Panc1 (cell line): Measurements from ENCODE around the gene KRT5. TPM values are rescaled to one million over a fixed set of nuclear protein-coding genes. Genes with fewer than 3 reads are reported as not detected.

Experiments used
- ATAC-seq: fragments of 200-7000 bp; cut with Tn5 transposase; 2 replicates; pipeline ENCODE4 v1.9.1; 2020; ENCODE audit warnings: mild to moderate bottlenecking, moderate library complexity
- BruUV-seq: library from RNA; stranded (reverse); fragments of 400-500 nt; replicated peaks from 2 replicates; lab custom pipeline; 2021; lab: Mats Ljungman, UMichigan
- CTCF ChIA-PET: fragments of 300-600 bp; sonication (Branson Sonifier 250); formaldehyde crosslinking; loops from one replicate; lab custom pipeline; 2022; ENCODE audit warnings: antibody characterized with exemption; lab: Charles Lee
- POLR2A ChIA-PET: fragments of 300-600 bp; sonication (Branson Sonifier 250); formaldehyde crosslinking; loops from one replicate; lab custom pipeline; 2022; ENCODE audit warnings: antibody characterized with exemption; lab: Charles Lee
- DNase-seq: peaks from one replicate; pipeline ENCODE4 v3.0.0-alpha.2; 2010; ENCODE audit warnings: low read depth, low spot score
- H3K27ac ChIP-seq: 2 replicates; pipeline ENCODE4 v1.5.1; 2011; ENCODE audit warnings: mild to moderate bottlenecking, low read length, inconsistent platforms
- H3K27me3 ChIP-seq: fragments of 200-500 bp; sonication (Bioruptor generic); 2 replicates; pipeline ENCODE4 v1.6.0; 2014; ENCODE audit warnings: low read length, inconsistent platforms; ENCODE audit not compliant: control insufficient read depth, insufficient read depth
- H3K36me3 ChIP-seq: fragments of 200-500 bp; sonication (Bioruptor generic); 2 replicates; pipeline ENCODE4 v1.5.1; 2014; ENCODE audit warnings: inconsistent platforms, mild to moderate bottlenecking, low read length, moderate library complexity; ENCODE audit not compliant: control insufficient read depth, insufficient read depth
- H3K4me1 ChIP-seq: 2 replicates; pipeline ENCODE4 v1.5.1; 2011; ENCODE audit warnings: inconsistent platforms, mild to moderate bottlenecking, low read length, moderate library complexity; ENCODE audit not compliant: control insufficient read depth, insufficient read depth
- H3K4me3 ChIP-seq, 2 experiments: 2 replicates each; pipeline ENCODE4 v1.5.1; 2011 to 2012; ENCODE audit warnings: low read depth in 2 of 2, low read length in 2 of 2, mild to moderate bottlenecking in 2 of 2, inconsistent platforms in 1 of 2, moderate library complexity in 1 of 2
- H3K9me3 ChIP-seq: fragments of 200-500 bp; sonication (Bioruptor generic); 2 replicates; pipeline ENCODE4 v1.5.1; 2014; ENCODE audit warnings: low read depth, mild to moderate bottlenecking, inconsistent platforms, low read length, moderate library complexity; ENCODE audit not compliant: control insufficient read depth, insufficient read depth
- POLR2AphosphoS5 ChIP-seq: IDR thresholded peaks from 2 replicates; pipeline ENCODE4 v1.6.1; 2012; ENCODE audit warnings: mild to moderate bottlenecking, low read depth, low read length, moderate library complexity
- SIN3A ChIP-seq: IDR thresholded peaks from 2 replicates; pipeline ENCODE4 v1.6.1; 2012; ENCODE audit warnings: low read depth, mild to moderate bottlenecking, low read length, moderate library complexity, borderline replicate concordance; ENCODE audit not compliant: insufficient read depth
- TCF7L2 ChIP-seq: IDR thresholded peaks from 2 replicates; pipeline ENCODE4 v1.6.1; 2011; ENCODE audit warnings: mild to moderate bottlenecking, low read depth, low read length, inconsistent platforms
- in situ Hi-C: cut with HindIII; loops from 2 replicates; pipeline ENCODE4 v1.10.0; 2016; ENCODE audit warnings: low sequenced_read_pairs, low pct_unique_long_range_greater_than_20kb
- intact Hi-C: fragments of 100-400 bp; cut with micrococcal nuclease; formaldehyde crosslinking; loops from one replicate; pipeline ENCODE4 v1.10.0; 2022; ENCODE audit not compliant: unreplicated experiment
- total RNA-seq: library from RNA; stranded (reverse); gene quantifications from one replicate; pipeline ENCODE4 v1.2.1, GENCODE V29; 2021; ENCODE audit not compliant: unreplicated experiment
- TF ChIP-seq, protein P1 (sequence below), 2 experiments: IDR thresholded peaks; 2 replicates each; pipeline ENCODE4 v1.6.1; 2011 to 2012; ENCODE audit warnings: low read depth in 2 of 2, control low read depth in 1 of 2, low read length in 1 of 2, mild to moderate bottlenecking in 1 of 2, moderate library complexity in 1 of 2; ENCODE audit not compliant: insufficient read depth in 1 of 2
- TF ChIP-seq, protein P2 (sequence below): fragments of 450-650 bp; IDR thresholded peaks from 2 replicates; pipeline ENCODE4 v1.5.1; 2017; ENCODE audit warnings: mild to moderate bottlenecking

KRT5 gene
- total RNA-seq, 1 experiment from 2014 or later = not detected

DNA sequence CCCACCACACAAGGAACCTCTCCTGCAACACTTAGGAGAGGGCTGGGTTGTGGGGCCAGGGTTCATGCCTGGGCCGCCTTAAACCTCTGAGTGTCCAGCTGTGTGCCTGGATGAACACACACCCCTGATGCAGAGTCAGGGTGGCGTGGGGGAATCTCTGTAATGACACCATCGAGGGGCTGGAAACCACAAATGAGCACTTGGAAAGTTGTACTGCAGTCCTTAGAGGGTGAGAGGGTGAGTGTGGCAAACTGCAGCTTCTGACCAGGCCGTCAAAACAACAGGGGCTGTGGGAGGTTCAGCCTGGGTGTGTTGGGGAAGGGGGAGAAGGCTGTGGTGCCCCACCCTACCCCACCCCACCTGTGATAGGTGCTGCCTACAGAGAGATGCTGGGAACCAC, 12.4 kb upstream of the KRT5 start:
- Histone ChIP-seq H3K27me3 (no peaks in the 10 kb centered on the region), H3K36me3 (no peaks in the 10 kb centered on the region), H3K27ac (no peak overlapping the region), H3K4me3 (no peak overlapping the region), H3K9me3 (no peaks in the 10 kb centered on the region), H3K4me1 (no peaks in the 10 kb centered on the region)
- no peak for DNase-seq
- CTCF ChIA-PET = no interaction called here
- intact Hi-C loops = no loop called here
- ATAC-seq = no peak
- BruUV-seq = no TSS peak
- POLR2A ChIA-PET = no interaction called here
- TF ChIP-seq, protein P1, sequence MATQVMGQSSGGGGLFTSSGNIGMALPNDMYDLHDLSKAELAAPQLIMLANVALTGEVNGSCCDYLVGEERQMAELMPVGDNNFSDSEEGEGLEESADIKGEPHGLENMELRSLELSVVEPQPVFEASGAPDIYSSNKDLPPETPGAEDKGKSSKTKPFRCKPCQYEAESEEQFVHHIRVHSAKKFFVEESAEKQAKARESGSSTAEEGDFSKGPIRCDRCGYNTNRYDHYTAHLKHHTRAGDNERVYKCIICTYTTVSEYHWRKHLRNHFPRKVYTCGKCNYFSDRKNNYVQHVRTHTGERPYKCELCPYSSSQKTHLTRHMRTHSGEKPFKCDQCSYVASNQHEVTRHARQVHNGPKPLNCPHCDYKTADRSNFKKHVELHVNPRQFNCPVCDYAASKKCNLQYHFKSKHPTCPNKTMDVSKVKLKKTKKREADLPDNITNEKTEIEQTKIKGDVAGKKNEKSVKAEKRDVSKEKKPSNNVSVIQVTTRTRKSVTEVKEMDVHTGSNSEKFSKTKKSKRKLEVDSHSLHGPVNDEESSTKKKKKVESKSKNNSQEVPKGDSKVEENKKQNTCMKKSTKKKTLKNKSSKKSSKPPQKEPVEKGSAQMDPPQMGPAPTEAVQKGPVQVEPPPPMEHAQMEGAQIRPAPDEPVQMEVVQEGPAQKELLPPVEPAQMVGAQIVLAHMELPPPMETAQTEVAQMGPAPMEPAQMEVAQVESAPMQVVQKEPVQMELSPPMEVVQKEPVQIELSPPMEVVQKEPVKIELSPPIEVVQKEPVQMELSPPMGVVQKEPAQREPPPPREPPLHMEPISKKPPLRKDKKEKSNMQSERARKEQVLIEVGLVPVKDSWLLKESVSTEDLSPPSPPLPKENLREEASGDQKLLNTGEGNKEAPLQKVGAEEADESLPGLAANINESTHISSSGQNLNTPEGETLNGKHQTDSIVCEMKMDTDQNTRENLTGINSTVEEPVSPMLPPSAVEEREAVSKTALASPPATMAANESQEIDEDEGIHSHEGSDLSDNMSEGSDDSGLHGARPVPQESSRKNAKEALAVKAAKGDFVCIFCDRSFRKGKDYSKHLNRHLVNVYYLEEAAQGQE (IDR thresholded peaks at IDR 0.05; ENCODE audit: insufficient read depth in 1 of 2, low read depth in 2 of 2, low read length in 1 of 2) = no peak
- TF ChIP-seq, protein P2, sequence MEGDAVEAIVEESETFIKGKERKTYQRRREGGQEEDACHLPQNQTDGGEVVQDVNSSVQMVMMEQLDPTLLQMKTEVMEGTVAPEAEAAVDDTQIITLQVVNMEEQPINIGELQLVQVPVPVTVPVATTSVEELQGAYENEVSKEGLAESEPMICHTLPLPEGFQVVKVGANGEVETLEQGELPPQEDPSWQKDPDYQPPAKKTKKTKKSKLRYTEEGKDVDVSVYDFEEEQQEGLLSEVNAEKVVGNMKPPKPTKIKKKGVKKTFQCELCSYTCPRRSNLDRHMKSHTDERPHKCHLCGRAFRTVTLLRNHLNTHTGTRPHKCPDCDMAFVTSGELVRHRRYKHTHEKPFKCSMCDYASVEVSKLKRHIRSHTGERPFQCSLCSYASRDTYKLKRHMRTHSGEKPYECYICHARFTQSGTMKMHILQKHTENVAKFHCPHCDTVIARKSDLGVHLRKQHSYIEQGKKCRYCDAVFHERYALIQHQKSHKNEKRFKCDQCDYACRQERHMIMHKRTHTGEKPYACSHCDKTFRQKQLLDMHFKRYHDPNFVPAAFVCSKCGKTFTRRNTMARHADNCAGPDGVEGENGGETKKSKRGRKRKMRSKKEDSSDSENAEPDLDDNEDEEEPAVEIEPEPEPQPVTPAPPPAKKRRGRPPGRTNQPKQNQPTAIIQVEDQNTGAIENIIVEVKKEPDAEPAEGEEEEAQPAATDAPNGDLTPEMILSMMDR = no peak
- TF ChIP-seq SIN3A (no peak), TCF7L2 (no peak), POLR2AphosphoS5 (no peak)
- in situ Hi-C loops = no loop called here

DNA sequence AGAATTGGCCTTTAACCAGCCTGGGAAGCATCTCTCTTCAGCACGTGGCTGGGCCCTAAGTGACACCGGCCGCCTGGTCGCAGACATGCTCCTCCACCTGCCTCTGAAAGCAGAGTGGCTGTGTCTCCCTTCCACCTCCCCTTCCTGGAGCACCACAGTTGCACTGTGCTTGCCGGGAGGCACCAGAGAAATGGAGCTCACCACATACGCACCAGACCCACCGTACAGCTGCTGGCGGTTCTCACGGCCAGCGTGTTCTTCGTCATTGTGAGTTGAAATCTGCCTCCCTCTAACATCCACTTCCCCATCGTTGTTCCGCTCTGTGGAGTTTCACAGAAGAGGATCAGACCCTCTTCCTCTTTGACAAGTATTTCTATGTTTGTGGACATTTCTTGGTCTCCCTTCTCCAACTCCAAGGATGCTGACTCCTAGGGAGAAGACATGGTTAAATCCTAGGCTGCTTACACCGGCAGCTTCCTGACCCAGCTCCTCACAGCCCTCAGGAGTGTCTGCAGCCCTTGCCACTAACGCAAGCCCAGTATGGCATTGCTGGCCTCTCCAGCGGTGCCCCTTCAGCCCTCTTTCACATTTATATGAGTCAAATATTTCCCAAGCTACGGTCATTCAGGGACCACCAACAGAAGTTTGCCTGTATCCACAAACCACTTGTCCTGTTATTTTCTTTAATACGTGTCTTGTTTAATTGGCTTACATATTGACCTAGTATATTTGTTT, 11.5 kb upstream of the KRT5 start:
- no TSS peak for BruUV-seq
- CTCF ChIA-PET = interaction anchor here (1.3 kb wide), 1 partner anchor 334 kb away, joined by 3 read pairs; no protein-coding TSS in a partner anchor

More for the DNA sequence above, 11.5 kb upstream of the KRT5 start:
- Histone ChIP-seq H3K9me3 (no peaks in the 10 kb centered on the region), H3K4me1 (no peaks in the 10 kb centered on the region), H3K4me3 (no peak overlapping the region), H3K27ac (no peak overlapping the region), H3K36me3 (no peaks in the 10 kb centered on the region), H3K27me3 (no peaks in the 10 kb centered on the region)
- DNase-seq (no peak), ATAC-seq (no peak)
- in situ Hi-C loops (no loop called here), intact Hi-C loops (no loop called here)
- POLR2A ChIA-PET = no interaction called here
- TF ChIP-seq, protein P2 = no peak
- TF ChIP-seq POLR2AphosphoS5 = no peak
